Progenitor cell of endocrine pancreas (in vitro differentiated cells): ENCODE data around the gene RBM3. TPM values are rescaled to one million over a fixed set of nuclear protein-coding genes. Genes with fewer than 3 reads are reported as not detected.
A peak's percentile ranks its signal among the peaks of the same experiment; 100 is the strongest.

Experiments used
- DNase-seq: peaks from one replicate; pipeline ENCODE4 v3.0.0; 2021; ENCODE audit warnings: low spot score; ENCODE audit not compliant: unreplicated experiment
- H3K27ac Mint-ChIP-seq: 2 replicates; pipeline ENCODE4 v1.8.0; 2021; ENCODE audit warnings: mild to moderate bottlenecking, moderate library complexity, mixed read lengths
- H3K27me3 Mint-ChIP-seq: 2 replicates; pipeline ENCODE4 v1.8.0; 2021; ENCODE audit warnings: mixed read lengths
- H3K36me3 Mint-ChIP-seq: 2 replicates; pipeline ENCODE4 v1.8.0; 2022; ENCODE audit warnings: mixed read lengths; ENCODE audit not compliant: insufficient read depth
- H3K4me1 Mint-ChIP-seq: 2 replicates; pipeline ENCODE4 v1.8.0; 2021; ENCODE audit warnings: low read depth, mixed read lengths
- H3K4me3 Mint-ChIP-seq: 2 replicates; pipeline ENCODE4 v1.8.0; 2021; ENCODE audit warnings: low read depth, mild to moderate bottlenecking, moderate library complexity, mixed read lengths
- H3K9me3 Mint-ChIP-seq: 2 replicates; pipeline ENCODE4 v1.8.0; 2021; ENCODE audit warnings: low read depth, mixed read lengths
- CTCF ChIP-seq: fragments of 200-600 bp; sonication (generic); IDR thresholded peaks from one replicate; pipeline ENCODE4 v1.5.0; 2021; ENCODE audit warnings: antibody characterized with exemption, mild to moderate bottlenecking; ENCODE audit not compliant: unreplicated experiment
- total RNA-seq: library from RNA; stranded (reverse); gene quantifications from 2 replicates; pipeline ENCODE4 v1.2.1, GENCODE V29; 2021

Gene RBM3
- total RNA-seq, 1 donor from 2014 or later = 140 TPM

DNA sequence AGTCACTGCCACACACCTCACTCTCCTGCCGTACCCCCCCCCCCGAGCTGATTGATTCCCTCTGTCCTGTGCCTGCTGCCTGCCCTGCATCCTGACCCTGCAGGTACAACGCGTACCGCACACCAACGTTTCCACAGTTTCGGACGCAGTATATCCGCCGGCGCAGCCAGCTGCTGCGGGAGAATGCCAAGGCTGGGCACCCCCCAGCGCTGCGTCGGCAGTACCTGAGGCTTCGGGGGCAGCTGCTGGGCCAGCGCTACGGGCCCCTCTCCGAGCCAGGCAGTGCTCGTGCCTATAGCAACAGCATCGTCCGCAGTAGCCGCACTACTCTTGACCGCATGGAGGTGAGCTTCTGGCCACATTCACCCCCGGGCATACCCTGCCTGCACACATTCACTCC, 24.3 kb downstream of the RBM3 start:
- Mint-ChIP-seq H3K4me3 (peak overlapping the region; percentile 92), H3K27me3 (no peaks in the 10 kb centered on the region), H3K27ac (no peak overlapping the region), H3K4me1 (peaks cover 4% of the 10 kb centered on the region), H3K9me3 (peaks cover 3% of the 10 kb centered on the region), H3K36me3 (peaks cover 12% of the 10 kb centered on the region)
- TF ChIP-seq CTCF = no peak
- no peak for DNase-seq

DNA sequence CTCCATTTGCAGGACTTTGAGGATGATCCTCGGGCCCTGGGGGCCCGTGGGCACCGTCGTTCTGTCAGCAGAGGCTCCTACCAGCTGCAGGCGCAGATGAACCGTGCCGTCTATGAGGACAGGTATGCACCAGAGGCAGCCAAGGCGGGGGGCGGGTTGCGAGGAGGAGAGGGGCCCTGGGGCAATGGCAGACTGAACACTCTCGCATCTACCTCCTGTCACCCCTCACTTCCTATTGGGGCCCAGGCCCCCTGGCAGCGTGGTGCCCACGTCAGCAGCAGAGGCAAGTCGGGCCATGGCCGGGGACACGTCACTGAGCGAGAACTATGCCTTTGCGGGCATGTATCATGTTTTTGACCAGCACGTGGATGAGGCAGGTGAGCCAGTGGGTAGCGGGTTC, 25.1 kb downstream of the RBM3 start:
- peaks cover 4% of the 10 kb centered on the region for H3K4me1 Mint-ChIP-seq
- H3K27me3 Mint-ChIP-seq = no peaks in the 10 kb centered on the region
- H3K9me3 Mint-ChIP-seq = peaks cover 3% of the 10 kb centered on the region
- no peak overlapping the region for H3K27ac Mint-ChIP-seq
- no peak for DNase-seq
- no peak overlapping the region for H3K4me3 Mint-ChIP-seq
- no peak for TF ChIP-seq CTCF
- peaks cover 12% of the 10 kb centered on the region for H3K36me3 Mint-ChIP-seq

DNA sequence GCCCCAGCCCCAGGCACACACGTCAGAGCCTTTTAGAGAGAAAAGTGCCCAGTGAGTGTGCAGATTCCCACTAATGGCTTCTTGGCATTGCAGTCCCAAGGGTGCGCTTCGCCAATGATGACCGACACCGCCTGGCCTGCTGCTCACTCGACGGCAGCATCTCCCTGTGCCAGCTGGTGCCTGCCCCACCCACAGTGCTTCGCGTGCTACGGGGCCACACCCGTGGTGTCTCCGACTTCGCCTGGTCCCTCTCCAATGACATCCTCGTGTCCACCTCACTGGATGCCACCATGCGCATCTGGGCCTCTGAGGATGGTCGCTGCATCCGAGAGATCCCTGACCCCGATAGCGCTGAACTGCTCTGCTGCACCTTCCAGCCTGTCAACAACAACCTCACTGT, 25.9 kb downstream of the RBM3 start:
- no peak for DNase-seq
- H3K27me3 Mint-ChIP-seq = no peaks in the 10 kb centered on the region
- no peak for TF ChIP-seq CTCF
- H3K9me3 Mint-ChIP-seq = peaks cover 5% of the 10 kb centered on the region
- H3K4me3 Mint-ChIP-seq = no peak overlapping the region
- peaks cover 4% of the 10 kb centered on the region for H3K4me1 Mint-ChIP-seq
- peaks cover 15% of the 10 kb centered on the region for H3K36me3 Mint-ChIP-seq
- no peak overlapping the region for H3K27ac Mint-ChIP-seq

DNA sequence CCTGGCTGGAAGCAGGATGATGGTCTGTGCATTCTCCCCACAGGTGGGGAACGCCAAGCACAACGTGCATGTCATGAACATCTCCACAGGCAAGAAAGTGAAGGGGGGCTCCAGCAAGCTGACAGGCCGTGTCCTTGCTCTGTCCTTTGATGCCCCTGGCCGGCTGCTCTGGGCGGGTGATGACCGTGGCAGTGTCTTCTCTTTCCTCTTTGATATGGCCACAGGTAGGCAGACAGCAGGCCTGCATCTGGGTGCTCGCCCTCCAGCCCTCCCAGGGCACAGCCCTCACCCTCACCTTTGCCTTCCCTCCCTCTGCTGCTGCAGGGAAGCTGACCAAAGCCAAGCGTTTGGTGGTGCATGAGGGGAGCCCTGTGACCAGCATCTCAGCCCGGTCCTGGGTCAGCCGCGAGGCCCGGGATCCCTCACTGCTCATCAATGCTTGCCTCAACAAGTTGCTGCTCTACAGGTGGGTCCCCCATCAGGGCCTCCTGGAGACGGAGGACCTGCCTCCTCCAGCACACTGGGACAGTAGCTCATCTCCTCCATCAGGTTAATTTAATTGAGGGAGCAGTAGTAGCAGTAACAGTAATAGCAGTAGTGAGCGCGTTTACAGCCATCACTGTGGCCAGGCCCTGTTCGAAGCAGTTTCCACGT, 27.6 kb downstream of the RBM3 start:
- Mint-ChIP-seq H3K9me3 (peaks cover 9% of the 10 kb centered on the region), H3K36me3 (peaks cover 17% of the 10 kb centered on the region), H3K27me3 (no peaks in the 10 kb centered on the region), H3K4me1 (peaks cover 4% of the 10 kb centered on the region), H3K27ac (no peak overlapping the region), H3K4me3 (no peak overlapping the region)
- DNase-seq = no peak
- TF ChIP-seq CTCF = no peak

GRCh38 chrX:48604701-48605100, 30.4 kb downstream of the RBM3 start:
- TF ChIP-seq CTCF = no peak
- Mint-ChIP-seq H3K27ac (no peak overlapping the region), H3K36me3 (peaks cover 14% of the 10 kb centered on the region), H3K9me3 (peaks cover 13% of the 10 kb centered on the region), H3K27me3 (no peaks in the 10 kb centered on the region), H3K4me3 (no peak overlapping the region), H3K4me1 (no peaks in the 10 kb centered on the region)
- DNase-seq = no peak
